ENCODE results near the gene NRG3. TPM values are rescaled to one million over a fixed set of nuclear protein-coding genes. Genes with fewer than 3 reads are reported as not detected.

NRG3 gene
- total RNA-seq, 1 donor from 2014 or later = 0.39 TPM

GRCh38 chr10:82221056-82221455, 346.1 kb downstream of the NRG3 start:
- DNase-seq = no peak

- DNase-seq = no peak
Observed at GRCh38 chr10:82221601-82222149, 346.7 kb downstream of the NRG3 start.

GRCh38 chr10:82228701-82229100, 353.7 kb downstream of the NRG3 start:
- DNase-seq = no peak

- DNase-seq = no peak
Observed at GRCh38 chr10:82234173-82234572, 359.2 kb downstream of the NRG3 start.

DNA sequence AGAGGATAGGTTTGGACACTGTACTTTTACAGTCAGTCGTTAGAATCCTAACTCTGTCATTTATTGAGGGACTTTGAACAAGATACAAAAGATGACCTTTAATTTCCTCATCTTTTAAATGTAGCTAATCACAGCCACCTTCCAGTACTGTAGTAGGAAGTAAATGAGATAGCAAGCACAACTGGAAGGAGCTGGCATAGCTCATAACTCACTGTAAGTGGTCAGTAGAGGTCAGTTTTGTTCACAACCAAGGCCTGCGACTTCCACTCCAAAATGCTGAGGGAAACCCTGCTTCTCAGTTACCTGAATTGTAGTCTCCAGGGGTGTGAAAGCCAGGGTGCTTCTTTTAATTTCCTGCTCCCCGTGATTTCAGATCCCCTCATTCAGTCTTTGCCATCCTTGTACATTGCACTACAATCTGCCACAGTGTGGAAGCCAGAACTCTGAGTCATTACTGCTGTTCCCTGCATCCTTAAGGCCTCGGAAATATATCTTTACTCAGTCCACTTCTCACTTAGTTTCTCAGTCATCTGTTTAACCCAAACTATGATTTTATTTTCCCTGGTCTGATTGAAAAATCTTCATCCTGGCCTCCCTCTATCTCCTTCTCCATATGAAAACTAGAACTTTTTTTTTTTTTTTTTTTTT, 361.2 kb downstream of the NRG3 start:
- no peak for DNase-seq

- no peak for DNase-seq
Observed at GRCh38 chr10:82238291-82238690, 363.3 kb downstream of the NRG3 start.

DNA sequence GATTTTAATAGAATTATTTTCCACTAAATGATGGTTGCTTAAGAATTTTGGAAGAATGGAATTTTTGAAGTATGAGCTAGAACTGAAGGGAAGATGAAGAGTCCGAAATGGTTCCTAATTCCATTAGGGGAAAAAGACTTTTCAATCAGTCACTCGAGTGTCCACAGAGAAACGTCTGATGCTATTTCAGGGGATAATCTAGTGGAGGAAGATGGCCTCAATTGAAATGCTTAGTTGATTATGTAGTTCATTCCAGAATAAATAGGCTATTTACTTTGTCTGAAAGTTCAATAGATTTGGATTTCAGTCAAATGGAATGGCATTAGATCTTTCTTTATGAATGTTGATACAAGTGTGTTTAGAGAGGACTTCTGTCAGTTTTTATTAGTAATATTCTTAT, 365.4 kb downstream of the NRG3 start:
- no peak for DNase-seq

- no peak for DNase-seq
Observed at GRCh38 chr10:82242778-82243177, 367.8 kb downstream of the NRG3 start.

- DNase-seq = no peak
Observed at GRCh38 chr10:82245157-82245556, 370.2 kb downstream of the NRG3 start.

DNA sequence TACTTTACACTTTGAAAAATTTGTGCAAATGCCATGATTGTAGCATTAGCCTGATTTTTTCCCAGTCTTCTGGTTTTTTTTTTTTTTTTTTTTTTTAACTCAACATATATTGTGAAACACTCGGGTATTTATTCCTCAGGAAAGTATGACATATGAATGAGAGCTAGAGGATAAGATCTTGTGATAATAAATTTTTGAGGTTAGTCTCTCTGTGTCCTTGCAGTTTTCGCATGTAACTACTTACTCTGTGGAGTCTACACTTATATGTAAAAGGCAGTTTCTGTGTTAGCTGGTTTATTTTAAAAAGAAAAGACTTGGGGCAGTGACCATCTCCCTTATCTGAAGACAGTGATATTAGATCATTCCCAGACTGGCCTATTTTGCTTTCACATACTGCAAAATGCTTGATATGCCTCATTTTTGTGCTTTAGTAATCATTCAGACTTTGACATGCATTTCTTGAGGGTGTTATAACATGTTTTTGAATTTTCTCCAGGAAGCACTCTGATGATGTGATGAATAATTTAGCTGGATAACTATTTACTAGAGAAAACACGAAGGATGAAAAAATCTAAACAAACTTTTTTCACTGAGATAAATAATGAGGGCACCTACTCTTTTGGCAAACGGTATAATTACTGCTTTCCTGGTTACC, 371.0 kb downstream of the NRG3 start:
- DNase-seq = no peak

GRCh38 chr10:82249141-82249540, 374.1 kb downstream of the NRG3 start:
- DNase-seq = no peak

GRCh38 chr10:82251222-82251906, 376.4 kb downstream of the NRG3 start:
- no peak for DNase-seq

DNA sequence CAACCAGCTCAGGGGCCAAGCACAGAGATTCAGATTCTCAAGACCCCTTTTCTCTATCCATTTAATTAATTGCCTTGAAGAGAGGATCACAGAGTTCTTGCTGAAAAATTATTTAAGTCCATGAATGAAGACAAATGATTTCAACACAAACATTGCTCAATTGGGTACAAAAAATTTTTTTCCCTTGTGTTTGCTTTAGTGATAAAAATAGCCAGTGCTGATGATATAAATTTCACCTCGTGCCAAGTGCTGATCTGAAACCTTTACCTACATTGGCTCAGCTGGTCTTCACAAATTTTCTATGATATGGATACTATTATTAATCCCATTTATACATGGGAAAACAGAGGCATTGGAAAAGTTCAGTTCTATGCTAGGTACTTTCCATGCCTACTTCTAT, 377.1 kb downstream of the NRG3 start:
- DNase-seq = no peak

DNA sequence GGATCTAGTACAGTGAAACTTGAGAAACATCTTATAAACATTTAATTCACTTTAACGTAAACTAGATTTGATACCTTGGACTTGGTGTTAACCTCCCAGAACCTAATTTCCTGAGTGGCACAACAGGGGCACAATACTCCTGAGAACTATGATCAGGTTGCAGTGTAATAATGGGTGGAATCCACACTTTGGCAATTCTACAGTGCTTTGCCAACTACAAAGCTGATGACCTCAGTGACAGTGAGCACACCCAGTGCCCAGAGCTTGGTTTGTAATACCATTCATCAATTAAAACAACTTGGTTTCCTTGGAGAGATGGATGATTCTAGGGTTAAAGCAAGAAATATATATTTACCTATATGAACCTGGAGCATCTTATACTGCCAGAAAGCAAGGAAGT, 379.2 kb downstream of the NRG3 start:
- no peak for DNase-seq

DNA sequence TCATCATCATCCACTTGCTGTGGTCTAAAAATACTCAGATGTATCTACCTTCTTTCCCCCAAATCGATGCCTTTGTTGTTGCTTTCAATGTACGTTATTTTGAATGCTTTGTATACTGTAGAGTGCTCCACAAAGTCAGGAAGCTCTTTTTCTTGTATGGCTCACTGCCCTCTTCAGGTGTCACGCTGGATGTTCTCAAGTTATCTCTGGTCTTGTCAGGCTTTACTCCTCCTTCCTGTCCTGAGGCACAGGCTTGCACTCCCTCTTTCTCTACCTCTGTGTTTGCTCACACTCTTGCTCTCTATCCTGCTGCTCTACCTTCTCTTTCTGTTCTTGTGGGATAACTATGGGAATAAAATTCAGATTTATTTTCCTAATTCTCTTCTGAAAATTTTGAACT, 381.3 kb downstream of the NRG3 start:
- DNase-seq = no peak

GRCh38 chr10:82266438-82266837, 391.4 kb downstream of the NRG3 start:
- DNase-seq = no peak

DNA sequence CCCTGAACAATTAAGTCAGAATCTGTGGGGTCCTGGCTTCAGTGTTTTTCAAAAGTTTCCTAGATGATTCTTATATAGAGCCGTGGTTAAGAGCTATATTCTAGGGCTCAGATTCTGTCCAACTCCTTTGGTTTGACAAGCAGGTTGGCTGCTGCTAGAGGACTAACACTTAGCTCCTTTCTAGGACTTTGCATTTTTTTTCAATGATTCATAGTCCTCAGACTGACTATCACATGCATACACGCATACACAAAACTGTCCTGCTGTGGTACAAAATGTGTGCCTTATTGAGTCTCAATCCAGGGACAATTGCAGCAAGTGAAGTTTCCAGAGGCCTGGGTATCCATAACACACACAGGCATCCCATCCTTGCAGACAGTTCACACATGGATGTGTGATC, 392.0 kb downstream of the NRG3 start:
- no peak for DNase-seq

DNA sequence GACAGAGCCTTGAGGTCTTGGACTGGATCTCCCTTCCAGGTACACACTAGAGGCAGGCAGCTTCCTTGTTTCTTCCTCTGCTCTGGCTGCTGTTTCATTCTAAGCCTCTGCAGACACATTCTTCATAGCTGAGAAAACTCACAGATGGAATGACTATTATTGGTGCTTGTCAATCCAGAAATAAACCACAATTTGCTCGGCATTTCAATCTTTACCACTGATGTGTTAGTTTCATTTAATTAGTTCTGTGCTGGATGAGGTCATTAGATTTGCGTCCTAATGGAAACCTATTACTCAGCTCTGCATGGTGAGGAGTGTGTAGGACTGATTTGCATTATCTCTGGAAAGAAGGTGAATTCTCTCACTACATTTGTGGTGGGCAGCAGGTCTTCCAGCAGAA, 392.5 kb downstream of the NRG3 start:
- DNase-seq = peak; percentile 80

DNA sequence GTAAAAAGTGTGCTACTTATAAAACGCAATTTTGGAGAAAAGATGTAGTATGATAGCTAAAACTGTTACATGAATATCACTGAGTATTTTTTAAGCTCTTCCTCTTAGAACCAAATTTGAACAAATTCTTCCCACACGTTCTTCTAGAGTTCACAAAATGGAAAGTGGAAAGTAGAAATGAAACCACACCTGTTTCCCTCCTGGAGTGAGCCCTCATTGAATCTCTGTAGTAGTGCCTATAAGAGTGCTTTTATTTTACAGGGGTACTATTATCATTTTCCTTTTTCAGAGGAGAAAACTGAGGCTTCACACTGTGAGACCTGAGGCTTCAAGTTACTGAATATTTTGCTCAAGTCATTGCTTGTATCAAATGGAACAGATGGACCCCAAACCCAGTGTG, 393.0 kb downstream of the NRG3 start:
- no peak for DNase-seq

- DNase-seq = no peak
Observed at GRCh38 chr10:82277591-82277990, 402.6 kb downstream of the NRG3 start.

DNA sequence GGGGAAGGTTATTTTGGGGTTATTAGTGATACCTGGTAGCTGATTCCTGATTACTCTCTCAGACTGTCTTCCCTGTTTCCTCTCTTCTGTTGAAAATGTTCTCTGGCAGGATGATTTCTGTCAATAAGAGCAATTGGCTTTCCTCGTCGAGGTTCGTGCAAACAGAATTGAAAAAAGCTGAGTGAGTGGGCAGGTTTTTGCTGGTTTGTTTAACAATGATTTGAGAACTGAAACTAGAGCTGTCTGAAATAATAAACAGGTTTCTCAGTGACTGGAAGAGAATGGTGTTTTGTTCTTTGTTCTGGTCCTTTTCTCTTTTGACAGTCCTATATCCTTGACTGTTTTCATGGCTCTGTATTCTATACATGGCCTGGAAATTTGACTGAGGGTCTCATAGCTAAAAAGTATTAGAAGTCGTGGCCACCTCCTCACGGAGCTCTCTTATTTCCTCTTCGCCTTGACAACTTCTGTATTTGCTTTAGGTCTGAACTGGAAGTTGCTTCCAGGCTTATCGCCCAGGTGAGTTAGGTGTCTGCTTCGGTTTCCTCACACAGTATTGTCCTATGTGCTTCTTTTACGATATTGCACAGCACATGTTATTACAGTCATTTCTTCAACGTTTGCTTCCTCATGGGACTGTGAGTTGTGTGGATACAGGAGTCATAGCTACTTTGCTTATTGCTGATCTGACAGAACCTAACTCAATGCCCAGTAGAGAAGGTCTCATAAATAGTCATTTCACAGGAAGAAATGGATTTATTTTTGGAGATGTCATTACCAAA, 403.6 kb downstream of the NRG3 start:
- DNase-seq = no peak

DNA sequence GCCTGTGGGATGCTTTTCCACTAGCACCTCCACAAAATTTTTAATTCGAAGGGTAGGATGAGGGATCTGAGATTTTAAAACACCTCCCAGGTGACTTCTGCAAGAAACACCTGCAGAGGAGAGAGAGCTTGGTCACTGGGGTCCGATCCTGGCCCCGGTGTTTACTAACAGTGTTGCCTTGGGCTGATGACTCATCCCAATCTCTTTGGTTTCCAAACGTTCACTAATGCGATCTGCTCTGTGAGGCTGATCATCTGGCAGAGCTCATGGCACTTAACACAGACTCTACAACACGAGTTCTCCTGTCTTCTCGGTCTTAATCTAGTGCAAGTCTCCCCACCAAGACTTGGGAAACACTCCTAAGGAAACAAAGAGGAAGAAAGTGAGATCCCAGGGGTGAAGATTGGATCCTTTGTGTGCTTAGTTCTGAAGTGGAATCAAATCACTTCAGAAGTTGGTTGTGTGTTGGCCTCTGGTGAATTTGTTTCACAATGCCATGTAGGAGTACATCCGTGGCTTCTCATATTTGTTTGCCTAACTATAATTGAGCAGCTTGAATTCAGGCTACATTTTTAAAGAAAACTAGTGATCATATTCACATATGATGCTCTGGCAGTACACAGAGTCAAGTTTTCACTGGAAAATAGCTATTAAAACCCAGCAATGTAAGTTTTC, 407.9 kb downstream of the NRG3 start:
- DNase-seq = no peak

Measured in skin of body (tissue), 2 donors.